Omental fat pad (tissue), 4 donors: ENCODE data around the gene SERPINH1. TPM values are rescaled to one million over a fixed set of nuclear protein-coding genes. Genes with fewer than 3 reads are reported as not detected.

Source experiments
- ATAC-seq: fragments of 150-250 bp; one replicate; pipeline ENCODE4 v1.9.1; 2016; ENCODE audit warnings: mild to moderate bottlenecking, moderate library complexity; ENCODE audit not compliant: low FRiP score
- DNase-seq: peaks from one replicate; pipeline ENCODE4 v3.0.0-alpha.2; 2019; ENCODE audit warnings: low spot score
- CTCF ChIP-seq, 3 donors: fragments of 450-650 bp; IDR thresholded peaks; one replicate each; pipeline ENCODE4 v1.5.1; 2016 to 2017; ENCODE audit warnings: antibody characterized with exemption in 3 of 3, mild to moderate bottlenecking in 3 of 3, moderate library complexity in 2 of 3
- total RNA-seq, 4 donors: library from RNA; depleted of rRNA; stranded (reverse); fragments of >200 nt; gene quantifications; one replicate each; pipeline ENCODE4 v1.1.0, GENCODE V29; 2016

SERPINH1 gene
- total RNA-seq, 4 donors from 2014 or later, result 307 to 804 (median 482) TPM

DNA sequence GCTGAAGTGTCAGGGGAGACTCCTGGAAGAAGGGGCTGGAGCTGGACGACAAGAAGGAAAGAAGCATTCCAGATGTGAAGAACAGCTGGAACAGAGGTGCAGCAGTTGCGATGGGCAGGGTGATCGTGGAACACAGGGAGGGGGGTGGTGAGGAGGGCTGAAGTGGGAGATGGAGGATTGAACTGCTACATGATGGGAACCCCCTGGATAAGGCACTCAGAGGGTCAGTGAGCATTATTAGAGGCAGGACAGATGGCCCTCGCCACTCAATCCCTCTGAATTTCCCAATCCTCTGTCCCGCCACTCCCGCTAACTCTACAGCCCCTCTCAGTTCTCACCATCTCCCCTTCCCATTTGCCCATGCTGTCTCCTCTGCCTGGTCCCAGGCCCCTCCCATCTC, 14.0 kb downstream of the SERPINH1 start:
- no peak for TF ChIP-seq CTCF (IDR thresholded peaks at IDR 0.05)
- ATAC-seq, result no peak
- DNase-seq, result no peak

GRCh38 chr11:75576499-75576918, 14.5 kb downstream of the SERPINH1 start:
- DNase-seq (no peak), ATAC-seq (peak; percentile 12)
- no peak for TF ChIP-seq CTCF (IDR thresholded peaks at IDR 0.05)

GRCh38 chr11:75577207-75577606, 15.2 kb downstream of the SERPINH1 start:
- ATAC-seq (no peak), DNase-seq (no peak)
- no peak for TF ChIP-seq CTCF (IDR thresholded peaks at IDR 0.05)

- no peak for DNase-seq
- TF ChIP-seq CTCF (IDR thresholded peaks at IDR 0.05), result no peak
Measured at GRCh38 chr11:75578977-75579376, 16.9 kb downstream of the SERPINH1 start.

GRCh38 chr11:75579841-75580240, 17.8 kb downstream of the SERPINH1 start:
- no peak for TF ChIP-seq CTCF (IDR thresholded peaks at IDR 0.05)
- DNase-seq (no peak), ATAC-seq (no peak)

More at GRCh38 chr11:75578977-75579376, 16.9 kb downstream of the SERPINH1 start:
- no peak for ATAC-seq

DNA sequence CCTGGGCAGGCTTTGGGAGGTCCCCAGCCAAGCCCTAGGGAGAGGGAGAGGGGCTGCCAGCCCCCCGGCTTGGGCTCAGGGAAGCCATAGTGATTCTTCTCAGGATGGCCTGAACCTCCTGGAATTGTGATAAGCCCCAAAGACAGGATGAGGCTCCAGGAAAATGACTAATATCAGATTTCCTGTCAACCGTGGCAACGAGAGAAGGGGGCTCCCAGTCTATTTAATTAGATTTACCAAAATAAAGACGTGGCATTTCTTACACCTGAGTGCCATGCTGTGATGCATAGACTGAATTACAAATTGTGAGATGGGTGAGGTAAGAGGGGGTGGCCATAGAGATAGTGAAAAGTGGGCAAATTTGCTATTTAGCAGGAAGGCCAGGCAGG, 20.4 kb downstream of the SERPINH1 start:
- TF ChIP-seq CTCF (IDR thresholded peaks at IDR 0.05), result no peak
- ATAC-seq, result no peak
- DNase-seq, result no peak

DNA sequence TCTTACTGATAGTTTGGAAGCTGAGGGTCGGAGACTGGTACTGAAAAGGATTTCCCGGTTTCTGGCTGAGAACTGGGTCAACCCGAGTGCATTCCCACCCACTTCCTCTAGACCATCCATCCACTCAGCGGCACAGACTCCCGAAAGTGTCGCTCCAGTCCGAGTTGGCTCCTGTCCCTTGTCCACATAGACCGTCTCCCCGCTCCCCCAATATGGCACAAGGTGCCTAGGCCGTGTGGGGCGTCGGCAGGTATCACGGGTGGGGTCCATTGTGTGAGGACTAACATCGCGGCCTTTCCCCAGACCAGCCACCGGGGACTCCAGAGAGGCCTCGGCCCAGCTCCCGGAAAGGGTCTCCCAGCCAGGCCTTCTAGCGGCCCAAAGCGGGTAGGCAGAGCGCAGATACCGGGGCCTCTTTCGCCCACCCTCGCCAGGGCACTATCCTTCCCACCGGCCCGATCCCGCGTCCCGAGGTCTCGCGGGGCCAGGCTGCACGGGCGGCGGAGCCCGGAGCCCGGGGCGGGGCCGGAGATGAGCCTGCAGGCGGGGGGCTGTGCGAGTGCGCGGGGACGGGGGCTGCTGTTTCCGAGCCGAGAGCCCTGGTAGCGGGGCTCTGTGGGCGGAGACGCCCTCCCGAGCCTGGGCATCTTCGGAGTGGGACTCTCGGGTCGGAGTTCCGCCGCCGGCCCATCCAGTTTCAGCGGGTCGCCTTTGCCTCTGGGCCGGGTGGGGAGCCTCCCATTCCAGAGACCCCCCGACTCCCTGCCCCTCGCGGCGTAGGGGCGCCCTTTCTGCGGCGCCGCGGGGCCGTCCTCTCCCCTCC, 21.1 kb downstream of the SERPINH1 start:
- no peak for DNase-seq
- no peak for TF ChIP-seq CTCF (IDR thresholded peaks at IDR 0.05)
- ATAC-seq, result peak; percentile 86
